GM19467 (cell line): ENCODE measurements around the gene SLC16A4.
"Not testable (repeated sequence)": the region's sequence is repeated elsewhere in the genome, so short reads cannot be mapped to it uniquely, and the experiment has no call there.

Source experiments
- ATAC-seq: cut with Tn5 transposase; IDR thresholded peaks from one replicate; pipeline ENCODE4 v1.9.1; 2021; ENCODE audit warnings: mild to moderate bottlenecking, moderate library complexity; ENCODE audit not compliant: unreplicated experiment

Gene SLC16A4

GRCh38 chr1:110390692-110391245, at the start of gene SLC16A4:
Gene SLC16A4, minus strand, starts transcription at chr1:110391026. Its CDS starts 1,703 bp downstream, at chr1:110389323.
- no peak for ATAC-seq

GRCh38 chr1:110439873-110440272, 49.0 kb upstream of the SLC16A4 start:
- not testable (repeated sequence) for ATAC-seq

GRCh38 chr1:110438893-110439292, 48.1 kb upstream of the SLC16A4 start:
- ATAC-seq: no peak

DNA sequence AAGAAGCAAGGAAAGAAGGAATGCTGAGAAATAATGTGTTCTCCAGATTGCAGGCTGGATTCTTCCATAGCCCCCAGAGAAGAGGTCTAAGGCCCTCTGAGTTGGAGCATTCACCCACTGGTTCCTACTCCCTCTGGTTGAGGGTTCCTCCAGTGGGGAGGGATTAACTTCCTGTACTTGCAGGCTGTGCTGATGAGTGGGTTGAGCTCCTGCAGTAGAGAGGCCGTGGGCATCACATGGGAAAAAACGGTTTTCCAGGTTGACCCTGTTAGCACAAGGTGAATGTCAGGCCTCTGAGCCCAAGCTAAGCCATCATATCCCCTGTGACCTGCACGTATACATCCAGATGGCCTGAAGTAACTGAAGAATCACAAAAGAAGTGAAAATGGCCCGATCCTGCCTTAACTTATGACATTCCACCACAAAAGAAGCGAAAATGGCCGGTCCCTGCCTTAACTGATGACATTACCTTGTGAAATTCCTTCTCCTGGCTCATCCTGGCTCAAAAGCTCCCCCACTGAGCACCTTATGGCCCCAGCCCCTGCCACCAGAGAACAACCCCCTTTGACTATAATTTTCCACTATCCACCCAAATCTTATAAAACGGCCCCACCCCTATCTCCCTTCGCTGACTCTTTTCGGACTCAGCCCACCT, 46.9 kb upstream of the SLC16A4 start:
- ATAC-seq: not testable (repeated sequence)

DNA sequence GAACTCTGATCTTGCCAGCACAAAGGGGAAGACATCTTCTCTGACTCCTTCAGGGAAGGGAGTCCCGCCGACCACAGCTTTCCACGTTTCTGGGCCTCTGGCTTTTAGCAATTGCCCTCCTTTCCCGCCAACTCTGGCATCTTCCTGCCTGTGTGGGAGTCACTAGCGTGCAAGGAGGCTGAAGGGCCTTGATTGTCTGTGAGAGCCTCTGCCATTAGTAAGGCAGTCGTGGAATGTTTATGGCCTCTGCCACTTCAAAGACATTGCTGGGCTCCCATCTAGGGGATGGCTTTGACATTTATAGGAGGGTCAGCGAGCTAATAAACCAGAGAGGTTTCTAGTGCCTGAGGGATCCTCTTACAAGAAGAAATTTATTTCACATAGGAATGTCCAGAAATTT, 45.8 kb upstream of the SLC16A4 start:
- ATAC-seq: no peak

DNA sequence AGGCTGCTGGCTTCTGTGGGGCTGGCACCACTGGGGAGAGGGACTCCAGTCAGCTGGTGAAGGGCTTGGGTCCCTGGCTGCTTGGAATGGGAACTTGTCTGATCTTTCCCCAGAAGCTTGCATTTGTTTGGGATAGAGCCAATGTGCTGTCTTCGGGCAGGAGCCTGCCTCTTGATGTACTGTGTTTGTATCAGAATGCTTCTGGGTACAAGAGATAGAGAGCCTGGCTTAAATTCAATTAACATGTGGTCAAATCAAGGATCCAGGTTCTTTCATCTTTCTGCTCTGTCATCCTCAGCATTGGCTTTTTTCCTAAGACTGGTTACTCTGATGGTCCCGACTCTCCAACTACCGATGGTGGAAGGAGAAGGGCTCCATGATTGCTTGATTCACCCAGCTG, 44.1 kb upstream of the SLC16A4 start:
- ATAC-seq: no peak

DNA sequence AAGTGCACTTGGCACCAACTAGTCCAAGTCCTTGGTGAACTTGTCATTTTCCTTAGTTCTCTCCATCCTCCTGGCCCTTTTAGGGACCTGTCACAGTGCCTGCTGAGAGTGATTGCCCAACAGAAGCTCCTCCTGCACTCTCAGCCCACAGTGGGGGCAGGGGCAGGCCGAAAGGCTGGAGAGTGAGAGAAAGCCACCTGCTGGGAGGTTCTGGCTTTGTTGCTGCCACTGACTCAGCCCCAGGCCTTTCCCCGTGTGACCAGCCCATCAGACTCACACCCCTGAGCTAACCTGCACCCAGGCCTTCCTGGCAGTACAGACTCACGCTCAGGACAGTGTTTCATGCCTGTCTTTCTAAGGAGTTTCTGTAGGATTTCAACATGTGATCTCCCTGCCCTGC, 43.0 kb upstream of the SLC16A4 start:
- ATAC-seq: no peak

- ATAC-seq: no peak
Measured at GRCh38 chr1:110433213-110433612, 42.4 kb upstream of the SLC16A4 start.

DNA sequence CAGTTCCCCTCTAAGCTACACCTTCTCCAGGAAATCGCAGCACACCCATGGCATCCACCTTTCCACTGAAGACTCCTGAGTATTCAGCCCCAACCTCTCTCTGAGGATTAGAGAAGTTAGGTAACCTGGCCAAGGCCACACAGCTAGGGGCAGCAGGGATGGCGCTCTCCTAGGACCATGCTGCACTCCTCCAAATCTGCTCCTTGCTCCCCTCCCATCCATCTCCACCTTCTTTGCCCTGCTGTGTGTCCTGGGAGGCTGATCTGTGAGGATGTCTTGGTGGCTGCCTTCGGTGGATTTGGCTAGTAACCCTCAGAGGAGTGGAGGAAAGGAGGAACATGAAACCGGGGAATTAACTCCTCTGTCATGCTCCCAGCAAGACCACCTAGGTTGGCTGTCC, 40.1 kb upstream of the SLC16A4 start:
- ATAC-seq: no peak

DNA sequence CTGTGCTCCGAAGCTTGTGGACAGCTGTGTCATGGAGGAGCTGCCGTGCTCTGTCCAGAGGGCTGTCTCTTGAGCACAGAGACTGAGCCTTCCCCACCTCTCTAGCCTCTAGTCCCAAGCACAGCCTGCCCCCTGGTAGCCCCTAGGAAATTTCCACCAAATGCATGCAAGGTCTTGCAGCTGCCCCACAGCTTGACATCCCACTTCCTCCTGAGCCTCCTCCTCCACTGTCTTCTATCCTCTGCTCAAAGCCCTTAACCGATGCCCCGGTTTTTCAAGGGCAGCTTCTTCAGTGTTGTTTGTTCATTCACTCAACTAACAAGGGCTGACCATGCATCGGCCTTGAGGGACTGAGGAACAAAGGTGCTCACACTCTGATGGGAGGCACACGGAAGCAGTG, 39.5 kb upstream of the SLC16A4 start:
- no peak for ATAC-seq

- no peak for ATAC-seq
Measured at GRCh38 chr1:110428946-110429345, 38.1 kb upstream of the SLC16A4 start.

GRCh38 chr1:110426854-110427253, 36.0 kb upstream of the SLC16A4 start:
- ATAC-seq: no peak

DNA sequence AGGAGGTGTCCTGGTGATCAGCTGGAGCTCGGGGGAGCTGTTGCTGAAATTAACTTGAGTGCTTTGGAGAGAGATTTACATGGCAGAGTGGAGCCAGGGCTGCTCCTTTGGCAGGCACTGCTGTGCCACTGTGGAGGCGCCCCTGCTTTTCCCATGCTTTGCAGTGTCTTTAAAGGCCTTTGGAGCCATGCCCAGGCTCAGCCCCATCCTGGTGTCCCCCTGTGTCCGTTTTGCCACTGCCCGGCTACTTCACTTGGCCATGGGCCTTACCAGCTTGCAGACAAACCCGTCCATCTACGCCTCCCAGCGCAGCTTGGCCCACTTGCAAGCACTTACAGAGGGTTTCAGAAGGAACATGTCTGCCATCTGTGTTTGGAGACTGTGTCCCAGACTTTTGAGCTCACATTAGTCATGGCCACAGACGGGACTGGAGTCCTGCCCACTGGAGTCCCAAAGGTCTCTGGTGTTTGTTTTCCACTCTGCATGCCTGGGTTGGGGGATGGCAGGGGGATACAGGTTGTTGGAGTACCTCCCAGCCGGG, 34.9 kb upstream of the SLC16A4 start:
- ATAC-seq: no peak

DNA sequence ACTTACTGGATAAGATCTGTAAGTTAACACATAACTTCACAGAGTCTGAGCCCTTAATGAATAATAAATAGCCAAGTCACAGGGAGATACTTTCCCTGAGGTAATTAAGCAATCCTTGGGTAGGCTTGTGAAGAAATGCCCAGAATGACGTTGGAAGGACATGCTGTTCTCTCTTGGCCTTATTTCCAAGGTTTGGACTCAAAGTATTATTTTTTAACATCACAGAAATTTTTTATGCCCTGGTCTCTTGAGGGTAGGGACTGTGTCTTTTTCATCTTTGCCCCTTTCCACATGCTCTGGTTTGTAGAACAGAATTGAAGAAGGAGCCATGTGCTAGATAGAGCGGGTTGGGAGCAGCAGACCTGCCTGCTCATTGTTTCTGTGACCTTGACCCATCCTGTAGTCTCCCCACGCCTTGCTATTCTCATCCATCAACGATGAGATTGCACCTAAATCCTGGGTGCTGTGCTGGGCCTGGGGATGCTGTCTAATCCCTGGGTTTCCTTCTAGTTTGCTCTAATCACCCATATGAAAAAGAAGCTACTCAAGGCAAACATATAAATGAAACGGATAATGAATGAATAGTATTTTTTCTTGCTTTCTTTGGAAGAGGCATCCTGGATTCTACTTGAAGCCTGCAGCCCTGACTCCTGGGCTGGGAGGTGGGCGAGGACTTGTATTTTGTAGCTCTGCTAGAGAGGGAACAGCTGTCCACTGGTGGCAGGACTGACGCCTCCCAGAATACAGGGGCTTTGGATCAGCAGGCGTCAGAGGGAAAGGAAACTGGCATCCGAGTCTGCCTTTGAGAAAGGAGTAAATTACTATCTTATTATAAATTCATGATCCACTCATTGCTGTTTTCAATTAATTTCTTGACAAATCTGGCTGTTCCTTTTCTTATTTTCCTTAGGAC, 34.1 kb upstream of the SLC16A4 start:
- ATAC-seq: no peak

- ATAC-seq: no peak
Measured at GRCh38 chr1:110420874-110421793, 30.3 kb upstream of the SLC16A4 start.

DNA sequence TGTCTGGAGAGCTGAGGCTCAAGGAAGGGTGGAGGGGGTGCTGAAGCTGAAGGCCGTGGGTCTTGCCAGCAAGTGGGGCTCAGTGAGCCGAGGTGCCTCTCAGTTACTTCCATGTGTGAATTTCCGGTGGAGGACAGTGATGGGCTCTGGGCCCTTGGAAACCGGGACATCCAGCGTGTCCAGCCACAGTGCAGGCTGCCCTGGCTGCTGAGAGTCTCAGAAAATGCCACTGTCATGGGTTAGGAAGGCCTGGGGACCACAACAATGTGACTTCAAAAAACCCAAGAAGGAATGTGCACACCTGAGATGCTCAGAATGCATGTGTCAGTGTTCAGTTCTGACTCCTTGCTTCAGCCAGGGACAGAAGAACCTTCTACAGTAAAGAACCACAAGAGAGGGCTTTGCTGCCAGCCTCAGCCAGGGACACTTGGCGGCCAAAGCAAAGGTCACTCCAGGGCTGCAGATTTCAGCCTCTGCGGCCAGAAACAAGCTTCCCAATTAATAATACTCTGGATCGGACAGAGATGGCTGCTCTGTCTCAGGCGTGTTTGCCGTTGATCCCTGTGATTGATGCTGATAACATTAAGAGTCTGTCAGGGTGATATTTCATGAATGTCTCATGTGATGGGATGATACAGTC, 29.3 kb upstream of the SLC16A4 start:
- ATAC-seq: no peak

DNA sequence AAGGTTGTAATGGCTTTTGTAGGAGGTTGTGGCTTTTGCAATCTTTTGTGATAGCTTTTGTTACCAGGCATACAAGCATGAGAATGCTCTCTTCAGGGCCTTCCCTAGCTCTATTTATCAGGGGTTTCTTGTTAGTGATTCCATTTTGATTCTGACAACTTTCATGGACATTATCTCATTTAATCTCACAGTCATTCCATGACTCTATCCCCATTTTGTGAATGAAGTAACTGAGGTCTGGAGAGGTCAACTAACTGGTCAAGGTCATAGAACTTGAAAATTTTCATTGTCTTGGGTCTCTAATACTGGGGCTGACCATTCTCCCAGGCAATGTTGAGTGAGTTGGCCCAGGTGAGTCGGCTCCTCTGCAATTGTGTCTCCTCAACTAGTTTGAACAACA, 27.9 kb upstream of the SLC16A4 start:
- no peak for ATAC-seq

DNA sequence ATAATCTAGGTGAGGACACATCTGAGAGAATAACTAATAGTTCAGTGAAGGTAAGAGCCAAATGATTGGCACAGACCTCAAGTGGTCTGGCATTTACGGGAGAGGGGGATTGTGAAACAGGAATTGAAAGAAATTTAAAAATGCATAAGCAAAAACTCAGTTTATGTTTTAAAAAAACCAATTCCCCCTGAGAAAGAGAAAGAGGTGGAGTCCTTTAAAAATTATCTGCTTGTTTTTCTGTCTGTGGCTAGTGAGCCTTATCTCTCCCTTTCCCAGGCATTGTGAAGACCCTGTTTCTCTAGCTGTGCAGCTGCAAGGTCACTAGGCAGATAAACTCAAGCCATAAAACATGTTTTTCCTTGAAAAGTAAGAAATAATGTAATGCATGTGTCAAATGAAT, 22.2 kb upstream of the SLC16A4 start:
- not testable (repeated sequence) for ATAC-seq

DNA sequence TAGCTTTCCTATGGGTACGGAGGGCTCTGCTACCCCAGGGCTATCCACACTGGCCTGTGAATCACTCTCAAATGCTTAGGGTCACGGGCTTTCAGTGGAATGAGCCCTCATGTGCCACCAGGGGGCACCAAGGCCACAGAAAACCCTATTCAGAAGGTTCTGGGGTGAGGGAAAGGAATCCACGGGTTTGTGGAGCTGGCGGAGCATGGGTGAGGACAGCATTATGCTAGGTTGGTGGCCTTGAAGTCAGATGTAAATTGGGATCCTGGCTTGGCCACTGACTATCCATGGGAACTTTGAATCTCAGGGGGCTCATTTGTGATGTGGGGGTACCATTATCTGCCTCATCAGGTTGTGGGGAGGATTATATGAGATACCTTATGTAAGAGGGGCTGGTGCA, 21.8 kb upstream of the SLC16A4 start:
- ATAC-seq: peak; percentile 52

DNA sequence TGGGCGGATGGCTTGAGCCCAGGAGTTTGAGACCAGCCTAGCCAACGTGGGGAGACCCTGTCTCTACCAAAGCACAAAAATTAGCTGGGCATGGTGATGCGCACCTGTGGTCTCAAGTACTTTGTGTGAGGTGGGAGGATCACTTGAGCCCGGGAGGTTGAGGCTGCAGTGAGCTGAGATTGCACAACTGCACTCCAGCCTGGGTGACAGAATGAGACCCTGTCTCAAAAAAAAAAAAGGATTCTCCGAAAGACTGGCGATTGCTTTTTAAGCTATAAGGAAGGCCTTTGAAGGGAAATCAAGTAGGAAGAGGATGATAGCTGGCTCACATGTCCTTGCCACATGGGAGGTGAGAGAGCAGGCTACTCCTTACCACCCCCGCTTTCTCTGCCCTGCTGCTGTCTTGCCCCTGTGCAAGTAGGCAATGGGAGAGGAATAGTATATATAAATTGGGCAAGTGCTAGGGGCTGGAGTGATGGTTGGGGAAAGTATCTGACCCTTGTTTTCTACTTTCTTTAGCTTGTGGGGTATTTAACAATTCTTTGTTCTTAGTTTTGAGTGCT, 20.4 kb upstream of the SLC16A4 start:
- no peak for ATAC-seq
